Measurements from ENCODE around the gene GPR15LG.

GPR15LG gene

DNA sequence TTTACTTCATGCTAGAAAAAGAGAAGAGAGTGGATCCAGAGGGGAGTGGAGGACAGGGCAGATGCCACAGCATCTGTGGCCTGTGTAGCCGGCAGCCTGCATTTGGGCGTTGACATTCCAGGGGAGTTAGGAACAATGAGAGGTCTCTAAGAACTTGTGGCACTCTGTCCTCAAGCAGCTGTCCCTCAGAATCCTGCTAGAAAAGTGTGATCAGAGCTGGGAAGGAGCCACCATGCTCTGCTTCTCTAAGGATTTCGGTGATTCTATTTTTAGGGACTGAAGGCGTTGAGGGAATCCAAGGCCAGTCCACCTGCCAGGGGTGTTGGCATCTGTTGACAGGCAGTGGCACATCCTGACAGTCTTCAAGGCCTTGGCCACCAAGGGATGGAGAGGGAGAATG is 44.1 kb downstream of the GPR15LG start:
- no peak for DNase-seq

DNA sequence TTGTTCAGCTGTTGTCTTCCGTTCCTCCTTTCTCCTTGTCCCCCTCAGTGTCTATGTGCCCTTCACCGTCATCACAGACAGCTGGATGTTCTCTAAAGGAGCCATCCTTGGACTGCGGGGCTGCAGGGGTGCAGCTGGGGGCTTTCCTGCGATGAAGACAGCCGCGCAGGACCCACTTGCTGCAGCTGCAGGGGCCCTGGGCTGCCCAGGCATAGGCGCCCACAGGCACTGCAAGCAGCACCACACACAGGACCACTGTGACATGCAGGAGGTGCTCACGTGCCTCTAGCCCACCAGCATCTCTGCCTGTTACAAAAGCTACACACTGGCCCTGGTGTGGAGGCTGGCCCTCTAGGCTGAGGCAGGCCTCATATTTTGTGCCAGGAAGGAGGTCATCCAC is 48.3 kb downstream of the GPR15LG start:
- DNase-seq: no peak

DNA sequence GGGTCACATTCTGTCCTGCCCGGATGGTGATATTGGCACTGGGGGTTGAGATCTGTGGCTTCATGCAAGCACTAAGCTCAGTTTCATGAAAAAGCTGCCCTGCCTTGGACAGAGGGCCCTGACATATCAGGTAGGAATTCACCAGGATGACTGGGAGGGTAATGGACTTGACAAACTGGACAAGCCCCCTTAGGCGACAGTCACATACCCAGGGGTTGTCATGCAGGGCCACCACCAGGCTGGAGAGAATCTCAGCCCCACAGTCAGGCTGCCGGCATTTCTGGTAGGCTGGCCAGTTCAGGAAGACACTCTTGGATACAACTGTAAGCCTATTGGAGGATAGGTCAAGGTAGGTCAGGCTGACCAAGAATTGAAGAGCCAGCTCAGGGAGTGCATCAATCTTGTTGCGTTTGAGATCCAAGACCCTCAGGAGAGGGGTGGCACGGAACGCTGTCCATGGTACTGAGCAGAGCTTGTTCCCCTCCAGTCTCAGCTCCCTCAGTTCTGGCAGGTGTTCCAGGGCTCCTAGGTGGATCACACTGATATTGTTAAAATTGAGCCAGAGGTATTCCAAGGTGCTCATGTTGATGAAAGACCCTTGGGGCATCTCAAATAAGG is 50.9 kb downstream of the GPR15LG start:
- DNase-seq: no peak

DNA sequence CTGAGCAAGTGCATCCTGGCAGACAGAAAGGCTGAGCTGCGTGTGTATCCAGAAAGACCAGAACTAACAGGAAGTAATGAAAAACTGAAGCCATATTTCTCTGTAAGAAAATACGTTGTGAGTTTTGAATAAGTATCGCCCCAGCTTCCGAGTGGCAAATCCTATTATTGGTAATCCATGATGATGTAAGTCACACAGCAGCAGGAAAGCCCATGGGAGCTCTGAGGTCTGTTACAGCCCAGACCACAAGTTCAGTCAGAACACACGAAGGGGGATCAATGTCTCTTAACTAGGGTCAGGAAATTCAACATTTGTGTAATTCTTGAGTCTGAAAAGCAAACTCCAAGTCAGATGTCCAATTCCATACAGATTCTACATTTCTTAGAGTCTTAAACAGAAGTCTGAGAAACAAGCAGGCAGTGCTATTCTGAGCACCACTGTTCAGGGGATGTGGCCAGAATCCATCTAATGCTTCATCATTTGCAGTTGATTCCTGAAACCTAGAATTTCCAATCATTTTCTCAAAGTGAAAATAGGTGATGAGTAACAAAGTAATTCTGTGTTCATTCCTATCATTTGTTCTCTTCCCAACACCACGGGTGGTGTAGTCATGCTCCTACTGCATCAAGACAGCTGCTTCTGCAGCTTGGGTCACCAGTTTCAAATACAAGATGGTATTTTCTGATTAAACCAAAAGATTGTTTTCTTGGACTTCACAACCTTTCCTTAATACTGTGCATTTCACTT is 52.0 kb downstream of the GPR15LG start, which contains the start of gene LRIT2:
TSS of gene LRIT2 (minus strand) at position 118 of the 747 bp plus-strand sequence. CDS start at position 94, 24 bp downstream.
- DNase-seq: no peak

DNA sequence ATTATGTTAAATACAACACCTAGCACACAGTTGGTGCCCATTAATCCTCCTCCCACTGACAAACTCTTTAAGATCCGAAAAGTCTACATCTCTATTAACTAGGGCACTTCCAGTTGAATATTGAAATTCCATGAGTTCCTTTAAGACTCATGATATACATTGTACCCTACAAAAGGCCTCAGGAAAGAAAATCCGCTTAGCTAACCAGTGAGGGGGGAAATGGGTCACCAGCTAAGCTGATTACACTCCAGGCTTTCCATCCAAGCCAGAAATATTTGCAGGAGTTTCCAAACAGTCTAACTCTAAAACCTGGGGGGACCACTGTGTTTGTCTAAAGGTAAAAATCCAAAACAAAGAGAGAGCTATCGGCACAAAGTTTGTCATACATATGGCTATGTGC is 53.0 kb downstream of the GPR15LG start:
- no peak for DNase-seq

DNA sequence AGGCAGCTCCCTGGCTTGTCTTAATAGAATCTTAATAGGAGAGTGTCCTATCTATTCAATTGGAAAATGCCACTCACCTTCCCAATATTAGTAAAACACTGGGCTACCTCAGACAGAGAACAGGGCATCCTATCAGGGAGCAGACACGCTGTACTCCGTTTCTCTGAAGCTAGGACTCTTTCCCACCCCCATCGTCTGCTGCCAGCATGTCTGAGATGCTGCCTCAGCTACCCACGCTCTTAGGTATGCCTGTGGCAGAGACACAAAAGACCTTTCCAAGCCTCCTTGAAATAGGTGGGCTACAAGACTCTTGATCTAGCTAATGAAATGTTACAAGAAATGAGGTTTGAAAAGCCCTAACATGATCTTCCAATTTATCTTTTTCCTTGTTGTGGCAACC is 54.2 kb downstream of the GPR15LG start:
- DNase-seq: no peak

DNA sequence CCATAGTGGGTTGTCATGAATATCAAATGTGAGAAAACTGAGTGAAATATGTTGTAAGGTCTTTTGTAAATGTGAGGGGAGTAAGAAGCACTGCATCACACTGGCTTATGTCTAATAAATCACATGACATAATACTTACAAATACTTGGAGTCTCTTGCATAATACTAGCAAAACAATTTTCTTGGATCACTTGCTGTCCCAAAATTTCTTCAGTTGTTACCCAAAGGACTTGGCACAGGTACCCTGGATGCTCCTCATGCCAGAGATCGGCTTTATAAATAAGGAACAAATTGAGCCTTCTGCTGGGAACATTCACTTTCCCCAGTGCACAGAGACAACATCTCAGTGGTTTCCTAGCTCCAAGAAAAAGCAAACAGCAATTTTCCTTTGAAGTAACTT is 56.8 kb downstream of the GPR15LG start:
- no peak for DNase-seq

DNA sequence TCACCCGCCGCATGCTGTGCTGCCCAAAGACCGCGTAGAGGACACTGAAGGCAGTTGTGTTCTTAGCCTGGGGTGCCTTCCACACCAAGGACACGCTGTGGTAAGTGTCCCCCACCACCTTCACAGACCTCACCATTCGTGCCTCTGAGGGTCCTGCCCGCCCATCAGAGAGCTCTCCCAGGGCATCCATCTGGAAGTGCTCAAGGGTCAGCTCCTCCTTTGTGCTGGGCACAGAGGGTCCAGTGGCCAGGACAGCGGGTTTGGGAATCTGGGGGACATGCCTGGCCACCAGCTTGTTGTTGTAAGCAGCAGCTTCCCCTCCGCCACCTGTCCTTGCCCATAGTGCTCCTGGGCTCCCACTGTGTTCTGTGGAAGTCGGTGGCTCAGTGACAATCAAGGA is 58.8 kb downstream of the GPR15LG start:
- DNase-seq: no peak

DNA sequence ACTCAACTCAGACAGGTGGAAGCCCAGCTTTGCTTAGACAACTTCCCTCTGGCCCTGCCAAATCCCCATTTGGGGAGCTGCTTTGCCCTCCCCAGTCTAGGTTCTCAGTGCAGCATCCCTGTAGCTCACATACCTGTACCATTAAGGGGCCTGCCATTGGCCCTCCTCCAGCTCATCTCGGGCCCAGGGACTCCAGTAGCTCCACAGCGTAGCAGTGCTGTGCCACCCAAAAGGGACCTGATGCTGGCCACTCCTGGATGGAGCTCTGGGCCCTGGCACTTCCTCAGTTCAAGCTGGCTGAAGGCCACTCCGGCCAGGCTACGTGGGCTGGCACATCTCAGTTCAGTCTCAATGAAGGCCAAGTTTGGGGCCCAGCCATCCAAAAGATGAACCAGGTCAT is 60.3 kb downstream of the GPR15LG start:
- DNase-seq: no peak

DNA sequence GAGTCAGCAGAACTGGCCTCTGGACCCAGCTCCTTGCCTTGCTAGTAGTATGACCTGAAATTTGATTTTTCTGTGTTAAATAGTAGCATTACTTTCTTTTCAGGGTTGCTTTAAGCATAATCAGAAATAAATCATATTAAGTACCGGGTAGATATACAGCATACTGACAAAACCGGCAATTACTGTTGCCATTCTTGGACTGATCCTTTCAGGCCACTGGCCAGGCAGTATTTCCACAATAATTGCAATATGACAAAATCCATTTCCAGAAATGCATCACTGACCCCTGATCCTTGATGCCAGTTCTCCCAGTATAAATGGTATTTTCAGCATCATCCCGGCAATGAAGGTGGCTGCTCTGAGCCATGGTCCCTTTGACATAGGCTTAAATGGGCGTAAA is 60.9 kb downstream of the GPR15LG start:
- DNase-seq: no peak

Data from NCI-H345 (cell line).